GM21367 (cell line): ENCODE results near the gene TUBA8.

Experiments
- ATAC-seq: cut with Tn5 transposase; IDR thresholded peaks from one replicate; pipeline ENCODE4 v1.9.1; 2021; ENCODE audit not compliant: unreplicated experiment

The TUBA8 gene

DNA sequence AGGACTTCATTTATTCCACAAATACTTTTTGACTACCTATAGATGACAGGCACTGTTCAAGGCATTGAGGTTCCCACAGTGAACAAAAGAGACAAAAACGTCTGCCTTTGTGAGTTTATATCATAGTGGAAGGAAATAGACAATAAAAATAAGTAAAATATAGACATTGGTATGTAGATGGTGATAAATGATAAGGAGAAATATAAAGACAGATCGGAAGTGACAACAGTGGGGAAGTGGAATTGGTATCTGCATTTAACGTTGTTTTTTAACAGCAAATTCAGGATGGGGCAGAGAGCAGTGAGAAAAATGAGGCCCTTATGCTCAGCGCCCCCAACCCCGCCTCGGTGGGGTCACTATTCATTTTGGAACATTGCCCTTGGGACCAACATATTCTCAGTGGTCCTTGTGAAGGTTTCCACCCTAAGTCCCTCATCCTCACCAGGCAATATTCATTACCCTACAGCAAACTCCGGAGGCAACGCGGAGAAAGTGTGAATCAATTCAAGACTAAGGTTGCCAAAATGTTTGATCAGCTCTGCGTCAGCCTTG, 33.4 kb upstream of the TUBA8 start:
- ATAC-seq, result no peak

DNA sequence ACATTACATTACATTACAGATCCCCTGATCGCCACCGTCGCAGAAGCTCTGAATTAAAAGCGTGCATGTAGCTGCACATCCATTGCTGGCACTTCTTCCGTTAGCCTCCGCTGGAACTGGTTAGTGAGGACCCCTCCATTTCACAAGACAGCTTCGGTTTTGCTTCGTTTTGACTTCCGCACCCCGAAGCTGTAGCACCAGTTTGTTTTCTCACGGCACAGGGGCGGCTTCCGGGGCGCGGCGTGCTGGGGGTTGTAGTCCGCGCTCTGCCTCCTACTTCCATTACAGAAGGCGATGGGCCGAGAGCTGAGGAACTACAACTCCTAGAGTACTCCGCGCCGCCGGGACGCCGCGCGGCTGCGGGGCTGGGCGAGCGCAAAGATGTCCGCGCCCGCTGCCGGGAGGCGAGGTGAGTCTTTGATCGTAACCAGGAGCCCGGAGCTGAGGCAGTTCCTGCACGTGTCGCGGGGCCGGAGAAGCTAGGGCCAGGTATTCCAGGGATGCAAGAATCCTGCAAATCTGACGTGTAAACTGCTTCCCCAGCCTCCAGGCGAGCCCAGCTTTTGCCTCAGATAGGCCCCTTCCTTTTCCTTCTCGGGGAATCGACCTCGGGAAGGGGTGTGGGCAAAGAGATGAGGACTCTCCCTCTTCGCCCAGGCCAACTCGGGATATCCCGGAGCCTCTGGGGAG, 32.8 kb upstream of the TUBA8 start, which contains the start of gene PEX26:
Gene PEX26 (plus strand): TSS at position 352 of the 690 bp plus-strand sequence. CDS start 387 bp downstream, outside the sequence.
- ATAC-seq, result peak; percentile 71

- peak; percentile 21 for ATAC-seq
Measured at GRCh38 chr22:18078329-18079041, 32.1 kb upstream of the TUBA8 start.

DNA sequence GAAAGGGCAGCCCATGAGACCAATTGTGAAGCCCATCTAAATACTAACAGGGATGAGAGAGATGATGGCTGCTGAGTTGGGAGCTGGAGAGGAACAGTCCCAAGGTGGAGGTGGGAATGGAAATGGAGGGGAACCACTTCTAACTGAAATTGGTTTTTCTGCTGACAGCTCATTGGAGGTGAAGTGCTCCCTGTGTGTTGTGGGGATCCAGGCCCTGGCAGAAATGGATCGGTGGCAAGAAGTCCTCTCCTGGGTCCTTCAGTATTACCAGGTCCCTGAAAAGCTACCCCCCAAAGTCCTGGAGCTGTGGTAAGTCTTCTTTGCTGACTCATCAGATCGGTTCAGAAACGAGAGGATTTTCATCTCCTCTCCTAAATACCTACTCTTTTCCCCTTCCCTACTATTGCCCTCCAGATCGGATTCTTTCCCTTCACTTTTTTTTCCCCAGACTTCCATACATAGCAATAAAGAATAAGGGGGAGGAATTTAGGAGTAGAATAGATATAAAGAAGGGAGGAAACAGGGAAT, 30.8 kb upstream of the TUBA8 start:
- no peak for ATAC-seq

DNA sequence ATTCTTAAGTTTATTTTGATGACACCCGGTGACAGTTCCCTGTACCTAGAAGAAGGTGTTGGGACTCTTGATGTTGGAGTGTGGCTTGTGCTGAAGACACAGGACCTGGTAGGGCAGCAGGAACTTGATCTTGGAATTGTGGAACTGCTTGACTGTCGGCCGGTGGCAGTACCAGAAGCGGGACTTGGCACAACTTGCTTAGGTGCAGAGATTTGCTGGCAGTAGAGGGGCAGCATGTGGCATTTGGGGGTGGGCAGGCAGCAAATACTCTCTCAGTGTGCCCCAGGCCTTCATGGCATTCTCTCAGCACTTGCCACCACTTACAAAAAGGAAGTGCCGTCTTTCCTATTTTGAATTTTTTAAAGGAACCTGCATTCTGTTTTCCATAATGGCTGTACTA, 29.2 kb upstream of the TUBA8 start:
- ATAC-seq, result no peak

- no peak for ATAC-seq
Measured at GRCh38 chr22:18082467-18082866, 28.1 kb upstream of the TUBA8 start.

DNA sequence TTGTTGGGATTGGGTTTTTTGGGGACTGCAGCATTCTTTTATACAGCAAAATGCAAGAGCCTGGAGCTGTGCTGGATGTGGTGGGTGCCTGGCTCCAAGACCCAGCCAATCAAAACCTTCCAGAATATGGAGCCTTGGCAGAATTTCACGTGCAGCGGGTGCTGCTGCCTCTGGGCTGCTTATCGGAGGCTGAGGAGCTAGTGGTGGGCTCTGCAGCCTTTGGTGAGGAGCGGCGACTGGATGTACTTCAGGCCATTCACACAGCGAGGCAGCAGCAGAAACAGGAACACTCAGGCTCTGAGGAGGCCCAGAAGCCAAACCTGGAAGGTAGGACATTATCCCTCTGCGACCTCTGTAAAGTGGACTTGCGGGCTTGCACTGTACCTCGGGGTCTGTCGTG, 27.2 kb upstream of the TUBA8 start:
- ATAC-seq, result no peak

DNA sequence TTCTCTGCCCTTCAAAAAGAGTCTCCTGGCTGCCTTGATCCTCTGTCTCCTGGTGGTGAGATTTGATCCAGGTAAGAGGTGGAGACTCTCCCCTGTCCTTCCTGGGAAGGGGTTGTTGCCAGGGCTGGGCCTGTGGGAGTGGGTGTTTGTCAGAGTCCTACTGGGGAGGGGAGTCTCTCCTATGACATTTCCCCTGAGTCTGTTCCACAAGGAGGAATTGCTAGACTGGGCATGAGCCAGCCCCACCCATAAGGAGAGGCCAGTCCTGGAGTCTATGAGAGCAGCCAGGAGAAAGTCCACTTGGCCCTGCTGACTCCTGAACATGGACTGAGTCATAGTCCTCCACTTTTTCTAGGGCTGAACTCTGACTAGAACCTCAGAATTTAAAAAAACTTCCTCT, 25.4 kb upstream of the TUBA8 start:
- ATAC-seq, result no peak

DNA sequence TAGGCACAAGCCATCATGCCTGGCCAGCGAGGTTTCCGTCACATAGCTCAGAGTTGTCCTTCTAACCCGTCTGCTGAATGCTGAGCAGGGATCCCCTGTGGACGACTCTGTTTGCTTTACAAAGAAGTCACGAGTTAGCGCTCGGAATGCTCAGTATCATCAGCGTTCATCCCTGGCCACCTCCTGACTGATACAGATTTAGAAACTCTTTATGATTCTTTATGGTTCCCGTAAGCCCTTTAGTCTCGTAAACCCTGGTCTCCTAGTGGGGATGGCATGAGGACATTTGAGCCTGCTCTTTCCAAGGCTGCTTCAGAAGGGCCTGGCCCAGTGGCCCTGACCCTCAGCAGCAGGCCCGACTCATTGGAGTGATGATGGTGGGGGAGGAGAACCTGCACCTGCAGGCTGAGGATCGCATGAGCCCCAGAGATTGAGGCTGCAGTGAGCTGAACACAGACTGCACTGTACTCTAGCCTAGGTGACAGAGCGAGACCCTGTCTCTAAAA, 23.2 kb upstream of the TUBA8 start:
- ATAC-seq, result no peak

GRCh38 chr22:18088825-18089568, 21.6 kb upstream of the TUBA8 start:
- peak; percentile 52 for ATAC-seq

- no peak for ATAC-seq
Measured at GRCh38 chr22:18090286-18090685, 20.3 kb upstream of the TUBA8 start.

GRCh38 chr22:18091478-18091877, 19.1 kb upstream of the TUBA8 start:
- ATAC-seq, result no peak

- ATAC-seq, result no peak
Measured at GRCh38 chr22:18091916-18092526, 18.6 kb upstream of the TUBA8 start.

DNA sequence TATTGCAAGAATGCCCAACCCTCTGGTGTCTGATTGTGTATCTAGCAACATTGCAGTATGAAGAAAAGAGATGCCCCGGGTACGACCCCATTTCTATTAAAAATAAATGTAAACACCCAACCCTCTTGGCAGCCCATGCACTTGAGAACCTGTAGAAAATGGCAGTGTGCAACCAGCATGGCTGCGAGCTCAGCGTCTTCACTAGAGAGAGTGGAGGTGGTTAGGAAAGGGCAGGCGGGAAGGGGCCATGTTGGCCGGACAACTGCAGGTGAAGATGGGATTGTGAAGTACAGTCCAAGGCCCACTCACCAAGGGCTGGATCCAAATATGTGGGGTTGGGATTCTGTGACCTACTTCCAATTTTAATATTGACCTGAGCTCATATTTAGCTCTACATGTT, 16.9 kb upstream of the TUBA8 start:
- no peak for ATAC-seq

DNA sequence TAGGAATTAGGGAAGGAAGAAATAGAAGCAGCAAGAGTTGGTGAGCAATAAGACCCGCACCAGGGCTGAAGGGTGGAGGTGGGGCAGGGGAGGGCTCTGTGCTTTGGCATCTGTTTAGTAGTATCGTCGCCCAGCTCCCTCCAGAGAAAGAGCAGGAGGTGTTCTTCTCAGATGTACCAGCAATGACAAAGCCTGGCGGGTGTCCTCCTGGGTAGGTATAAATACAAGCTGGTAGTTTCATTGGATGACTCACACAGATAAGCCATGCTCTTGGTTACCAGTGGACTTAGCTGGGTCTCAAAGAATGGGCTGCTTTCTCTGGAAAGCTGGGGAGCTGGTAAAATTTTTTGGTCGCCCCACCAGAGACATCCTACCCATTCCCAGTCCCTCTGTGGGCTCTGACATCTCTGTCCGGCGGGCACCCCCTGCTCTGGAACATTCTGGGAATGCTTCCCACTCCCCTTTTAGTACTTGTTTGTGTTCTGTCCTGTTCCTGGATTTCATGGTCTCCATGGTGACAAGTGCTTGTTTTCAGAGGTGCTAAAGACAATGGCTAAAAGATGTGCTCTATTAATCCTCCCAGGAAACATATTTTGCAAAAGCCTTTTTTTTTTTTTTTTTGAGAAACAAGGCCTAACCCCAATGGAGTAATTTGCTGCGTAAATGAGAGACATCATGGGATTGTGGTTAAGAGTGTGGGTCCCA, 15.4 kb upstream of the TUBA8 start:
- ATAC-seq, result no peak

DNA sequence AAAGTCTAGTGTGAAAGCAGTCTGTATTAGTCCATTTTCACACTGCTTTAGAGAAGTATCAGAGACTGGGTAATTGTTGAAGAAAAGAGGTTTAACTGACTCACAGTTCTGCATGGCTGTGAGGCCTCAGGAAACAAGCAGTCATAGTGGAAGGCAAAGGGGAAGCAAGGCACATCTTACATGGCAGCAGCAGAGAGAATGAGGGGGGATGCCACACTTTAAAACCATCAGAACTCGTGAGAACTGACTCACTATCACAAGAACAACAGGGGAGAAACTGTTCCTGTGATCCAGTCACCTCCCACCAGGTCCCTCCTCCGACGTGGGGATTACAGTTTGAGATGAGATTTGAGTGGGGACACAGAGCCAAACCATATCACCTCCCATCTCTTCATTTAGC, 13.8 kb upstream of the TUBA8 start:
- no peak for ATAC-seq

DNA sequence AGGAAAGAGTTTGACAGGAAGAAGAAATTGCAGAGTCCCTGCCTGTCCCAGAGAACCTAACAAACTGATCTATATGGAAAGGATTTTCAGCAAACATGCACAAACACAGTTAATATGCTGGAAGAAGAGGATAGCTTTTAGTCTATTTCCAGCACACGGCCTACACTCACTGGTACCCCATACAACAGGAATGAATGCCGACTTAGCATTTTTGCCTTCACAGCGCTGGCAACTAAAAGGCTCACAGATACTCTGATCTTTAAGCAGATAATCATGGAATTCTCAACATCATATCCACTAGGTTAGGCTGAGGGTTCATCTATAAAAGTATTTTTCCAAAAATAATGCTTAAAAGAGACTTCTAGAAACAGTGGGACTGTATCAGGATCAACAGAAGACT, 9.8 kb upstream of the TUBA8 start:
- no peak for ATAC-seq

DNA sequence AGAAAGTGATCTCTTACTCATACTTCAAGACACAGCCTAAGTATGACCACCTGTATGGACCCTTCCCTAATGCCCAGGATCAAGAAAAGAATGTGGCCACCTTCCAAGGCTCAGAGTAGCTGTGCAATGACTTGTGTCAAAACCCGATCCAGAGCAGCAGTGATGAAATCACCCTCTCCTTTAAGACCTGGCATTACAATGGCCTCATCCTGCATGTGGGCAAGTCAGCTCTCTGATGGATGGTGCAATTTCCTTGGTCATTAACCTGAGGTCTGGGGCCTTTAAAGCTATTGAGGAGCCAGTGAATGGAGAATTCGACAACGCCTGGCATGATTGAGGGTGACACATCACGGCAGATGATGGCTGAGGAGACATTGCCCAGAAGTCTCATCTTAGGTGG, 9.1 kb upstream of the TUBA8 start:
- no peak for ATAC-seq

DNA sequence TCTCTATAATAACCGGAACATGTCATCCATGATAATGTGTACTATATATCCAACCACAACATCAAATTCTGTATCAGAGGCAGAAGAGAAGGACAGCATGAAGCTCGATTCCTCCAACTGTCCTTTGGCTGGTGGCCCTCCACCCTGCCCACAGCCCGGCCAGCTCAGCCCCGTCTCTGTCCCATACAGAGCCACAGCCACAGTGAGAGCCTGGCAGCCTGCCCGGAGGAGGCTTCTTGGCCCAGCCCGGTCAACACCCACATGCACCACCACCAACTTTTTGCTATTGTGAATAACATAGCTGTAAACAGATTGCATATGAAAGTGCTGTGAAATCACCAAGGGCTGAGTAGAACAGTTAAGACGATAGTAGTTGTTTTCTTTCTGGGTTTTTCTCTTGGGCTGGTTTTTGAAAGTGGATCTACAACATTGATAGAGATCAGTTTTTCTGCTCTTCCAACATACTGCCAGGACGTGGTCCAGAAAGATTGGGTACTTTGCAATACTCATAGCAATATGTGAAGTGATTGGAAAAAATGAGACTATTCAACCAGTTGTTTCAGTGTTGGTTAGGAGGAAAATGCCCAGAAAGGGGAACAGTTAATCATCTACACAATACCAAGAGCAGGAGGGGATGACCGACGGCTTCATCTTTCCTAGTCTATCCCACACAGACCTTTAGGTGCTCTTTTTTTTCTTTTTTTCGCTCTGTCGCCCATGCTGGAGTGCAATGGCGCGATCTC, 6.9 kb upstream of the TUBA8 start:
- no peak for ATAC-seq
